Renal cortex interstitium (tissue), 11 donors: Measurements from ENCODE around the gene SPDYE4. TPM values are rescaled to one million over a fixed set of nuclear protein-coding genes. Genes with fewer than 3 reads are reported as not detected.

Source experiments
- DNase-seq, 11 donors: peaks; one replicate each; pipeline ENCODE4 v3.0.0-alpha.2; 2013; ENCODE audit warnings: low read depth in 9 of 11, low spot score in 4 of 11; ENCODE audit errors: extremely low read depth in 1 of 11
- polyA plus RNA-seq, 3 donors: library from polyadenylated mRNA; unstranded; fragments of 120-200 nt; gene quantifications; one replicate each; pipeline ENCODE4 v1.2.1, GENCODE V29; 2013; ENCODE audit not compliant: insufficient read length in 3 of 3

Gene SPDYE4
- polyA plus RNA-seq, 3 donors: 0.16 to 0.59 TPM; not detected in 1

DNA sequence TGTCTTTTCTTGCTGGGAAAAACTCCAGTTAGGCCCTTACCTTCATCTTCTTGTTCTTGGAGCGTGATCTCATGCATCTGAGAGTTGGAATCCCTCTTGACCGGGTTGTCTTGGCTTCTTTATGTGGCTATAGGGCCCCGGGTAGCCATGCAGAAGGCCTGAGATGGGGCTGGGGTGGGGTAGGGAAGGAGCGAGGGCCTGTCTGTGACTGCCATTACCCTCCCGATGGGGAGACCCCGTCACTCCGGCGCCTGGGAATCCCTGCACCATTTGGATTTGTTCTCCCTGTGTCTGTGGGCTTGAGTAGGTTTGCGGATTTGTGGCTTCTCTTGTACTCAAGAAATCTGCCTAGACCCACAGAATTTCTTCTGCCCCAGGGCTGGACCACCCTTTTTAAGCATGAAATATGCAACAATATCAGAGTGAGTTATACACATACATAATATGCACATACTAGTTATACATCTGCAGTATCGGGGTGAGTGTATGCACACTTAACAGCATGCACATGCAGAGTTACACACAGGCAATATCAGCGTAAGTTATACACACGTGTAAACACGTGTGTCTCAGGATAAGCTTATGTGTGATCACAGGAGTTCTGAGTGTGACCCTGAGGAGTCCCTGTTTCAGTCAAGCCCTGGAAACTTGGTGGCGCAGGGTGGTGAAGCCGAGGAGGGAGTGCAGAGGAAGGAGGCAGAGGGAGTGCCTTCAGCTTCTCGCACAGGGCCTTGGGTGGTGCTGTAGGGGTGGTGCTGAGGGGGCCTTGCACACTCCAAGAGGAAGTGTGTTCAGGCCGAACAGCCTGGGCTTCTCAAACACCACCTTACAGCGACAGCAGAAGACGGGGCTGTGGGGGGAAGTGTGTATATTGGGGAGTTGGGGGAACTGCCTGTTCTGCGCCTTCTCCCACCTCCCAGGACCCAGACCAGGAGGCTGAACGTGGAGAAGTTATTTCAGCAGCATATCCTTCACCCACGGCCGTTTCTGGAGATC lies 32.2 kb downstream of the SPDYE4 start:
- DNase-seq: no peak

DNA sequence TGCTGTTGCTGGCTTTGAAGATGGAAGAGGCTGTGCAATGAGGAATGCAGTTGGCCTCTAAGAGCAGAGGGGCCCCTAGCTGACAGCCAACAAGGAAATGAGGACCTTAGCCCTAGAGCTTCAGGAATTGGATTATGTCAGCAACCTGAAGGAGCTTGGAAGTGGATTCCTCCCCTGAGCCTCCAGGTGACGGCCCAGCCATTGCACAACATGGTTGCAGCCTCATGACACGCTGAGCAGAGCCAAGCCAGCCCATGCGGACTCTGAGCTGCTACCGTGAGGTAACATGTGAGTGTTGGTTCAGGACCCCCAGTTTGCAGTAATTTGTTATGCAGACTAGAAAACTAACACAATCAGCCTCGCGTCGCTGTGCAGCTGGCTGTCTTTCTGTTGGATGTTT lies 33.9 kb downstream of the SPDYE4 start:
- no peak for DNase-seq

DNA sequence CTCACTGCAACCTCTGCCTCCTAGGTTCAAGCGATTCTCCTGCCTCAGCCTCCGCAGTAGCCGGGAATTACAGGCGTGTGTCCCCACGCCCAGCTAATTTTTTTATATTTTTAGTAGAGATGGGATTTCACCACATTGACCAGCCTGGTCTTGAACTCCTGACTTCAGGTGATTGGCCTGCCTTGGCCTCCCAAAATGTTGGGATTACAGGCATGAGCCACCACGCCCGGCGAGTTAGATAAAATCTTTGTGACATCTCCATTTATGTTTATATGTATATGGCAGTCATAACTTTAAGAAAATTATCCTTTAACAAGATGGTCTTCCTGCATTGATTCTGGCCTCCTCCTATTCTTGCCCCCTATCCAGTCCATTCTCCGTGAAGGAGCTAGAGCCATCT lies 37.8 kb downstream of the SPDYE4 start:
- no peak for DNase-seq

DNA sequence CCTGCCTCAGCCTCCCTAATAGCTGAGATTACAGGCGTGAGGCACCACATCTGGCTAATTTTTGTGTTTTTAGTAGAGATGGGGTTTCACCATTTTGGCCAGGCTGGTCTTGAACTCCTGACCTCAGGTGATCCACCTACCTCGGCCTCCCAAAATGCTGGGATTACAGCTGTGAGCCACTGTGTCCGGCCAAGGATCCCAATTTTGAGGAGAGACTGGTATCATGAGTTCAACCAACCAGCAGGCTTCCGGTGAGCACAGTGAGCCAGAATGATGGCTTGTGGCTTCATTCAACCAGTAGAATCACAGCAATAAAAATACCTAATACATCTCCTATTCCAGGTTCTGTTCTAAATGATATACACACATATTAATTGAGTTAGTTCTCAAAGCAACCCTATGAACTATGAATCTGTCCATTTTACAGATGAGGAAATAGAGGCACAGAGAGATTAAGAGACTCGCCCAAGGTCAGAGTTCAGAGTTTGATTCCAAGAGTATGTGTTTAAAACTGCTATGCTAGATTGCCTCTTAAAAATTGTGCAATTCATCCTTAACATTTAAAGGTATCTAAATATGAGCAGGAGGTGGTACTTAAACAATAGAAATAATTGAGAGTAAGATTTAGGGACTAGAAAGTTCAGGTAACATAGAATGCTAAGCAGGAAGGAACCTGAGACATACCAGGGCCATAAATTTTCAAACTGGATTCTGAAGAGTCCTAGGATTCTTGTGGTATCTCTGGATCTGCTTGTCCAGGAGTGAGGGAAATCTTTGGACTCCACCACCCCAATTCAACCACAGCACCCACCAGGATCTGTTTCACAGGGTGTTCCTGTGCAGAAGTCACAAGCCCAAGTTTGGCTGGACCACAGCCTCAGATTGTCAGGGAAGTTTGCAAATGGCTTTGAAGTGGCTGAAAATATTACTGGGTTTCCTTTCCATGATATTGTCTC lies 38.8 kb downstream of the SPDYE4 start:
- DNase-seq: no peak

DNA sequence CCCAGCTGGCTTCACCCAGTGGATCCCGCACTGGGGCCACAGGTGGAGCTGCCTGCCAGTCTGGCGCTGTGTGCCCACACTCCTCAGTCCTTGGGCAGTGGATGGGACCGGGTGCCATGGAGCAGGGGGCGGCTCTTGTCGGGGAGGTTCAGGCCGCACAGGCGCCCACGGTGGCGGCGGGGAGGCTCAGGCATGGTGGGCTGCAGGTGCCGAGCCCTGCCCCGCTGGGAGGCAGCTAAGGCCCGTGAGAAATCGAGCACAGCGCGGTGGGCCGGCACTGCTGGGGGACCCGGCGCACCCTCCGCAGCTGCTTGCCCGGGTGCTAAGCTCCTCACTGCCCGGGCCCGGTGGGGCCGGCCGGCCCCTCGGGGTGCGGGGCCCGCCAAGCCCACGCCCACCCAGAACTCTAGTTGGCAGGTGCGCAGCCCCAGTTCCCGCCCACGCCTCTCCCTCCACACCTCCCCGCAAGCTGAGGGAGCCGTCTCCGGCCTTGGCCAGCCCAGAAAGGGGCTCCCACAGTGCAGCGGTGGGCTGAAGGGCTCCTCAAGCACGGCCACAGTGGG lies 40.3 kb downstream of the SPDYE4 start:
- DNase-seq: no peak

DNA sequence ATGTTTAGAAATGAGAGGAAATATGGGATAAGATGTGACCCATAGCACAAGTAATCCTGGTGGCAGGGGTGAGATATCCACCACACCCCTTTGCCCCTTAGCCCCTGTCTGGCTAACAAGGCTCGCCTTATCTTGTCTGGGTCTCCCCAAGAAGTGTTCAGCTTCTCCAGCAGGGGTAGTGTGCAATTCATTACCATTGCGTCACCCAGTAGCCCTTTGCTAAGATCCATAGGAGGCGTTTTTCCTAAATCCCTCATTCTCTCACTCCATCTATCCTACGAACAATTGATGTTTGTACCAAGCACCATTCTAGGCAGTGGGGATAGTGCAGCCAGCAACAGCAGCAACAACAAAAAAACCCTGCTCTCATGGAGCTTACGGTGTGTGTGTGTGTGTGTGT lies 44.5 kb downstream of the SPDYE4 start:
- DNase-seq: no peak

DNA sequence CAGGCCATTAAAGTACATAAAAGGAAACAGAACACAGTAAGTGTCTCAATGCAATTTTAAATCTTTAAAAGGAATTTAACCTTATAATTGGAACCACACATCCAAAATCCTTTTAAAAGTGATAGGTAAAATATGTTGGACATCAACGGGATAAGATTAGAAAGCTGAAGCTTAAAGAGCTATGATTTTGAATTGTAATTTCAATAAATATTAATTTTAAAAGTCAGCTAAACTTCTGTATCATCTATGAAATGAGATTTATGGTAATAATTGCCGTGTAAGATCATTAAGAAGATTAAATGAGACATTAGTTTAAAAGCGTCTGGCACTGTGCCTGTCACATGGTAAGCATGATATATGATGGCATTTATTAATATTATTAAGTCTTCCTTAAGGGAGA lies 45.0 kb downstream of the SPDYE4 start:
- no peak for DNase-seq

DNA sequence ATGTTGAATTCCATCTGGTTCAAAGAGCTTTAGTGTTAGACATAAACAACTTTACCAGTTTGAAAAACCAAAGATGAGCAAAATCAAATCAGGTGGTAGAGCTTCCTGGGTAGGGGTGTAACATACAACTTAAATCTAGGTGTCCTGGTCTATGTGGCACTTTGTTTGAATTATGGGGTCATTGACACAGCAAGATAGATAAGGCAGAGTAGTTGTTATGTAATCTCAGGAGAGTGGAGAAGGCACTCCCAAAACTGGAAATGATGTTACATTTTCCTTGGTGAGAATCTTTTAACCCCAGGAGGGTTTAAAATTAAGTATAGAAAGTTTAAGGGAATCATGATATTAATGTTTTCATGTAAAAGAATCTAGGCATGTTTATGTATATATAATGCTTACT lies 45.6 kb downstream of the SPDYE4 start:
- no peak for DNase-seq

DNA sequence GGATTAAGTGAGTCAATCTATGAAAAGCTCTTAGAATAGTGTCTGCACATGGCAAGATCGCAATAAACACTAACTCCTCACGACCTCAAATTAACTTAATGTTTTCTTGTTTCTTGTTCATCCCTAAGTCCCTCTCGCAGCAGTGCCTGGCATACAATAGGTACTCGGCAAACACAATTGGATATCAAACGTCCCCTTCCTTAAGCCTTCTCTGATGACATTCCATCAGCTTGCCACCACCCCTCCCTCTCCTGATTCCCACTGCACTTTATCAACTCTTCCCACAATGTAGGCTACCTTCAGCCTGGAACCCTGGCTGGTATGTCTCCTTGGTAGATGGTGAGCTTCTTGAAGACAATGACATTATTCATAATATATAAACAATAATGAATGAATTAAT lies 47.1 kb downstream of the SPDYE4 start:
- no peak for DNase-seq

DNA sequence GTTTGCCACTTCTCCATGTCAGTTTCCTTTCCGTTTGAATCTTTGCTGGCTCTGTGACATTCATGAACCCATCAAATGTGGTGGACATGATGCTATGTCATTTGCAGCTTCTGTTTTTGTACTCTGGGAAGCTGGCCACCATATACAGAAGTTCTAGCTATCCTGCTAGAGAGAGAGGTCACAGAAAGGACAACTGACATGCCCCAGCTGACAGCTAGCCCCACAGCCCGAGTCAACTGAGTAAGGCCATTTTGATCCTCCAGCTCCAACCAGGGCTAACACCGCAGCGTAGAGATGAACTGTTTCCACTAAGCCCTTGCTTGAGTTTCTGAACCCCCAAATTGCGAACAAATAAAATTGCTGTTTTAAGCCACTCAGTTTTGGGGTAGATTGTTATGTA lies 47.5 kb downstream of the SPDYE4 start:
- no peak for DNase-seq

DNA sequence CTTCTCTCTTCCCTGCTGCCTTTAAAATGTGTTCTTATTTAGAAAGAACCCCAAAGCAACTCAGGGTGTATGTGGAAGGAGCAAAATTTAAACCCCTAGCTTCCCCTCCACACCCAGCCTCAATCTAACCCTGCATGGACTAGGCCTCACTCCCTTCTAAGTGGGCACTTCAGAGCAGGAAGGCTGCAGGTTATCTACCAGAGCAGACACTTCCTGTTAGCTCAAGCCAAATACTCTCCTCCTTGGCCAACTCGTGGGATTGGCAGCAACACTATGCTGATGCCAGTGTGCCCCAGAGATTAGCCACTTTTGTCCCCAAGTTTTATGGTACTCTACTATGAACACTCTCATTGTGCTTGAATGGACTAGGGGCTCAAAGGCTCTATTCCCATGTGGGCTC lies 49.3 kb downstream of the SPDYE4 start:
- DNase-seq: no peak

DNA sequence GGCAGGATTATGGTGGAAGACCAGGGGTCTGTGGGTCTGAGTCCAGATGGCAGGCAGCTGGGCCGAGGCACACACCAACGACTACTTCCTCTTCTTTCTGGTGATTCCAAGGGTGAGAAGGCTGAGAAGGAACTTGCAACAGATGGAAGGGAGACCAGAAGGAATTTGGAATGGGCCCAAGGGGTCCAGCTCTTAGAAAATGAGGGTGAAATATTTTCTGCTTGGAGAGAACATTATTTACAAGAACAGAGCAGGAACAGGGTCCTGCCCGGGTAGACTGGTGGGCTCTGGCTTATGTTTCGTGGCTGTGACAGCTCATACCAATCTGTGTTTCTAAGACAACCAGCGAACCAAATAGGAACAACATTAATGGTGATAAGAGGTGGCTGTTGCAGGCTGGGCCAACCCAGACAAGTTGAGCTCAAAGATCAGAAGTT lies 50.3 kb downstream of the SPDYE4 start:
- DNase-seq: peak in 9 of 11 donors; percentile 48 to 73 (median 60)

DNA sequence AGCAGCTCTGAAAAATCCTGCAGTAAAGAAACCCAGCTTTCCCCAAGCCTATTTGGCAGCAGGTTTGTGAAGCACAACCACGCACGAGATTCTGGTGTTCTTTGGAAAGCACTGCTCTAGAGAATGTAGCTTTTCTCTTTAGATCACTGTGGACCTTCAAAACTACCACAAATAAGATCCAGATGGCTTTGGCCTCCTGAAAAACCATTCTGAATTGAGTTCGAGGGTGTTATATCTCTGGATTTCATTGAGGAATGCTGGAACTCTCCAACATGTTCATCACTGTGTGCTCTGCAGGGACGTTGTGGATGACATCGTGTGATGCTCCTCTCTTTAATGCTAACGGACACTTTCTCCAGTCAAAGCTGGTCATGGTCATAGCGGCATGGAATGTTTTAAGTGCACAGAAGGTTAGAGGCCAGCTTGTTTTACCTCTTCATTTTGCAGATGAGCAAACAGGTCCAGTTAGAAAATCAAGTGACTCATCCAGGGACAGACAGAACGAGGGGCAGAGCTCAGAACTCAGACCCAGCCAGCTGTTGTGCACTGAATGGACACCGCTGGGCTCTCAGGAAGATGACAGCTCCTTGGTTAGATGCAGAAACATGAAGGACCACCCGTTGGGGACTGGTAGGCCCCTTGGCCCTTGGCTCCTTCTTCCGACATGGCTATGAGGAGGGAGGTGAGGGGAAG lies 50.9 kb downstream of the SPDYE4 start:
- no peak for DNase-seq

DNA sequence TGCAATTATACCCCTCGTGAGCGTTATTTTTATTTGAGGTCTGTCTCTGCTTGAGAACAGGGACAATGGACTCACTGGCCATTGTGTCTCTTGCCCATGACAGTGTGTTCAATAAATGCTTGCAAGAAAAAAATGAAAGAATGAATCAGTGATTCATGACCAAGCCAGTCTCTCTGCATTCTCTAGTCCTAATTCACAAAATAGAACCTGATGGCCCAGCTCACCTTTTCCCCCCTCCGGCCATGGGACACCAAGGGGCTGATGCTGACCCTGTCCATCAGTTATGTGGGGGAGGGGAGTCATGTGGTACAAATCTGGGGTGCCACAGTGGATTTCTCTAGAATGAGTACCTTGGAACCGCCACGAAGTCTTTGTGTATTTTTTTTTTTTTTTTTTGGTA lies 51.9 kb downstream of the SPDYE4 start:
- no peak for DNase-seq

DNA sequence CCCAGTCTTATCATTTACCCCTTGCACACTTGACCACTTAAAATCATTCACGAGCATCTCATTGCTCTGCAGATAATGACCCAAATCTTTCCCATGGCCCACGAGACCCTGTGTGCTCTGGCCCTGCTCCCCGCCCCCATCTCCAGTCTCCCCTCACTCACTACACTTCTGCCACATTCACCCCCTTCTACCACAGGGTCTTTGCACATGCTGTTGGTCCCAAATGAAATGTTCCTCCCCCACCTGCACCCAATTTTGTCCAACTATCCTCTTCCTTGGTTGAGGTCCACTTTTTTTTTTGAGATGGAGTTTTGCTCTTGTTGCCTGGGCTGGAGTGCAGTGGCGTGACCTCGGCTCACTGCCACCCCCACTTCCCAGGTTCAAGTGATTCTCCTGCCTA lies 52.9 kb downstream of the SPDYE4 start:
- no peak for DNase-seq

DNA sequence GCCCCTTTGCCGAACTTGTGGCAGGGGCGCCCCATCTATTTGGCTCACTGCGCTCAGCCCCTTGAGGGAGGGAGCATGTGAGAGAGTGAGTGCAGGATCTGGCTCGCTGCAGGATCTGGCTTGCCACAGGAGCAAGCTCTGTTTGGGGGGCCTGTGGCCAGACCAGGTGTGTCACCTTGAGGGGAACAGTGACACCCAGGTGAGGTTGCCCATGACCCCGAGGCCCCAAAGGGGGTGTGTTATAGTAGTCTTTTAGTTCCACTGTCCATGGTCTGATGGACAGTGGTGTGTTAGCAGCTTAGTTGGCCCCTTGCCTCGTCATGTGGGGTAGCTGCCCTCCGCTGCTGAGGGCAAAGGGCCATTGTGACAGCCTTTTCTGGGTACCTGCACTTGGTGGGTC lies 55.3 kb downstream of the SPDYE4 start:
- no peak for DNase-seq

DNA sequence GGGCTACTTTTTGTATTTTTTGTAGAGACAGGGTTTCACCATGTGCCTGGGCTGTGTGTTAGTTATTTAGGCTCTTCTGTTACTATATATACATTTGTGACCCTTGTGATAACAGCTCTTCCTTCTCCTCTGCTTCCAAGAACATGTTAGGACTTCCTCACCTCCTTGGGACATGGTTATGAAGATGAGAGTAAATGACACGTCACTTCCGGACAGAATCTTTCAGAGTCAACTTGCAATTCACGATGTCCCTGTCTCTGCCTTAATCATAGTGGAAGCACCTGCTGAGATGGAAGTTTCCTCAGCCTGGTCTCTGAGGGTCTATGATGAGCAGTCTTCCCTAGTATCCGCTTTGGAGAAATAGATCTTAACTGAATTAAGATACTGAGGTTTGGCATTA lies 56.6 kb downstream of the SPDYE4 start:
- DNase-seq: no peak

DNA sequence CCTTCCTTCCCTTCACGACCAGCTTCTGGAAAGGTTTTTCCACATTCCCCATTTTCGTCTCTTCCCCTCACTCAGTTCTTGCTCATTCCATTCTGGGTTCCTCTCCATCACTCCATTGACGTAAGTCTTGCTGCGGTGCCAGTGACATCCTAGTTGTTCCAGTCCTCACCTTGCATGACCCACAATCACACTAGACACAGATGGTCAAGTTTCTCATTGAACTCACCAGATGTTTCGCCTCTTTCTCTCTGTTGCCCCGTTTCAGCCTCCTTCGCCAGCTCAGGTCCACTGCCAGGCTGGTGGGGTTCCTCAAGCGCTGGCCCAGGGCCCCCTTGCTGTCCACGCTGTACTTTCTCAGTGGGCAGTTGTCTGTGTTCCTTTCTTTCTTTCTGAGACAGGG lies 57.1 kb downstream of the SPDYE4 start:
- DNase-seq: no peak
